ENCODE measurements around the gene DNAH2.
"Not testable (repeated sequence)": the region's sequence is repeated elsewhere in the genome, so short reads cannot be mapped to it uniquely, and the experiment has no call there.

The DNAH2 gene

GRCh38 chr17:7807206-7807605 lies 89.7 kb downstream of the DNAH2 start:
- no peak overlapping the region for H3K4me3 ChIP-seq (ENCODE audit: low read depth, low read length)
- no peak for DNase-seq (ENCODE audit: low read depth)

GRCh38 chr17:7809086-7809790 lies 91.7 kb downstream of the DNAH2 start:
- H3K4me3 ChIP-seq (ENCODE audit: low read depth, low read length): no peak overlapping the region
- no peak for DNase-seq (ENCODE audit: low read depth)

- DNase-seq (ENCODE audit: low read depth); H3K4me3 ChIP-seq (ENCODE audit: low read depth, low read length): not testable (repeated sequence)
These were observed 92.3 kb downstream of the DNAH2 start for GRCh38 chr17:7809791-7810343.

GRCh38 chr17:7811251-7811650 lies 93.7 kb downstream of the DNAH2 start:
- H3K4me3 ChIP-seq (ENCODE audit: low read depth, low read length): no peak overlapping the region
- DNase-seq (ENCODE audit: low read depth): no peak

- H3K4me3 ChIP-seq (ENCODE audit: low read depth, low read length): no peak overlapping the region
- DNase-seq (ENCODE audit: low read depth): no peak
These were observed 97.4 kb downstream of the DNAH2 start for GRCh38 chr17:7814969-7815368.

GRCh38 chr17:7816926-7817642 lies 99.5 kb downstream of the DNAH2 start:
- DNase-seq (ENCODE audit: low read depth): no peak
- H3K4me3 ChIP-seq (ENCODE audit: low read depth, low read length): no peak overlapping the region

- no peak overlapping the region for H3K4me3 ChIP-seq (ENCODE audit: low read depth, low read length)
- DNase-seq (ENCODE audit: low read depth): no peak
These were observed 100.1 kb downstream of the DNAH2 start for GRCh38 chr17:7817643-7817964.

- no peak overlapping the region for H3K4me3 ChIP-seq (ENCODE audit: low read depth, low read length)
- DNase-seq (ENCODE audit: low read depth): no peak
These were observed 100.5 kb downstream of the DNAH2 start for GRCh38 chr17:7818026-7818425.

GRCh38 chr17:7818746-7819645 lies 101.5 kb downstream of the DNAH2 start:
- no peak overlapping the region for H3K4me3 ChIP-seq (ENCODE audit: low read depth, low read length)
- DNase-seq (ENCODE audit: low read depth): no peak

- DNase-seq (ENCODE audit: low read depth): no peak
- no peak overlapping the region for H3K4me3 ChIP-seq (ENCODE audit: low read depth, low read length)
These were observed 102.7 kb downstream of the DNAH2 start for GRCh38 chr17:7820231-7820630.

GRCh38 chr17:7822126-7822525 lies 104.6 kb downstream of the DNAH2 start:
- no peak for DNase-seq (ENCODE audit: low read depth)
- no peak overlapping the region for H3K4me3 ChIP-seq (ENCODE audit: low read depth, low read length)

- DNase-seq (ENCODE audit: low read depth): no peak
- H3K4me3 ChIP-seq (ENCODE audit: low read depth, low read length): no peak overlapping the region
These were observed 106.0 kb downstream of the DNAH2 start for GRCh38 chr17:7823581-7824001.

GRCh38 chr17:7824021-7824924 lies 106.7 kb downstream of the DNAH2 start:
- H3K4me3 ChIP-seq (ENCODE audit: low read depth, low read length): no peak overlapping the region
- DNase-seq (ENCODE audit: low read depth): no peak

- no peak for DNase-seq (ENCODE audit: low read depth)
- H3K4me3 ChIP-seq (ENCODE audit: low read depth, low read length): no peak overlapping the region
These were observed 107.9 kb downstream of the DNAH2 start for GRCh38 chr17:7825206-7825990.

GRCh38 chr17:7830616-7831015 lies 113.1 kb downstream of the DNAH2 start:
- H3K4me3 ChIP-seq (ENCODE audit: low read depth, low read length): no peak overlapping the region
- DNase-seq (ENCODE audit: low read depth): no peak

- DNase-seq (ENCODE audit: low read depth): no peak
- no peak overlapping the region for H3K4me3 ChIP-seq (ENCODE audit: low read depth, low read length)
These were observed 113.7 kb downstream of the DNAH2 start for GRCh38 chr17:7831233-7831632.

- no peak overlapping the region for H3K4me3 ChIP-seq (ENCODE audit: low read depth, low read length)
- DNase-seq (ENCODE audit: low read depth): no peak
These were observed 114.9 kb downstream of the DNAH2 start for GRCh38 chr17:7832431-7832830.

Data from skeletal muscle cell (primary cell).